GM18868 (cell line): ENCODE results near the gene DSTN.

Experiments used
- ATAC-seq: cut with Tn5 transposase; IDR thresholded peaks from one replicate; pipeline ENCODE4 v1.9.1; 2021; ENCODE audit warnings: mild to moderate bottlenecking, moderate library complexity; ENCODE audit not compliant: unreplicated experiment

Gene DSTN

DNA sequence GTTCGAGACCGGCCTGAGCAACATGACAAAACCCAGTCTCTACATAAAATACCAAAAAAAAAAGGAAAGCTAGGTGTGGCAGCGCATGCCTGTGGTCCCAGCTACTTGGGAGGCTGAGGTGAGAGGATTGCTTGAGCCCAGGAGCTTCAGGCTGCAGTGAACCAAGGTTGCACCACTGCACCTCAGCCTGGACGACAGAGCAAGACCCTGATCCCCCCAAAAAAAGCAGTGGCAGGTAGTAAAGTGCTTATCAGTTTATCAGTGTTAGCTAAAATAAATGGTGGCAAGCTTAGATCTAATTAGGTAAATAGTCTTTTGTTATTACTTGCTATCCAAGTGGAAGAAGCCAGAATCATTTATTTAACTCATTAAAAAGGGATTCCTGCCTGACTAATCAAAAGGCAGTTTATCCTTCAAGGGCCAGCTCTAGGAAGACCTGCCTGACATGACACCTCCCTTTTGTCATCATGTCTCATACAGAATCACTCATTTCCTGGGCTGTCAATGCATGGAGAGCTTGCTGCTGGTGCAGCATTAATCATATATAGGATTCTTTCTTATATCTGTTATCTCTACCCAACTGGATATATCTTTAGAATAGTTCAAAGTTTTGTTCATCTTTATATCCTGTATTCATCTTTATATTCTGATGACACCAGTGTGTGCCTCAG is 9.6 kb downstream of the DSTN start:
- no peak for ATAC-seq

DNA sequence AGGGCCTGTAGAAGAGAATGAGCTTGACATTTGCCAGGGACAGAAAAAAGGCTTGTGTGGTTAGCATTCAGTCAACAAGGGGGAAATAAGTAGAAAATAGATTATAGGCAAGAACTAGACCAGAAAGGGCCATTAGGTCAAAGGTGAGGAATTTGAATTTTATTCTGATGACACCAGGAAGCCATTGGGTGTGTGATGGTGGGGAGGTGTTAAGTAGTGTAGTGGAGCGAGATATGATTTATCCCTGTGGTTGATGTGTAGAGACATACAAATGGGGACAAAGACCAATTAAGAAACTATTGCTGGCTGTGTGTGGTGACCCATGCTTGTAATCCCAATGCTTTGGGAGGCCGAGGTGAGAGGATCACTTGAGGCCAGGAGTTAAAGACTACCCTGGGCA is 11.0 kb downstream of the DSTN start:
- no peak for ATAC-seq

DNA sequence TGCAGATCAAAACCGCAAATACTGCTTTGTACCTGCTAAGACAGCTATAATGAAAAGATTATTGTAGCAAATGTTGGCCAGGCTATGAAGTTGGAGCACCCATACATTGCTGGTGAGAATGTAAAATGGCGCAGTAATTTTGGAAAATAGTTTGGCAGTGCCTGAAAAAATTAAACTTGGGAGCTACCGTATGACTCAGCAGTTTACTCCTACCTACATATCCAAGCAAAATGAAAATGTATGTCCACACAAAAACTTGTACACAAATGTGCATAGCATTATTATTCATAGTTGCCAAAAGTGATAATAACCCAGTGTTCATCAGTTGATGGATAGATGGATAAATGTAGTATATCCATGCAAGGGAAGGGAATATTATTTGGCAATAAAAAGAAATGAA is 13.3 kb downstream of the DSTN start:
- no peak for ATAC-seq

DNA sequence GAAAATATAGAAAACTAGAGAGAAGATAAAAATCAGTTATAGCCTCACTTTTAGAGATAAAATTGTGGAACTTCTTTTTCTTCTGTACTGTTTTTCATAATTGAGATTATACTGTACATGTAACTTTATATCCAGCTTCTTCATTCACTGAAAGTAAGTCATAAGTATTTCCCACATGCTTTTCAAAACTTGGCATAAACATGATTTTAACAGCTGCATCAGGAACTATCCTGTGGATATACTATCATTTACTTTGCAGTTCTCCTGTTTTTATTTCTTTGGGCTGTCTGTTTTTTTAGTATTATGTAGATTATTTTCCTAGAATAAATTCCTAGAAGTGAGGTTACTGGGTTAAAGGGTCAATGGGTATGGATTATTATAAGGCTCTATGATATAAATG is 14.8 kb downstream of the DSTN start:
- no peak for ATAC-seq

DNA sequence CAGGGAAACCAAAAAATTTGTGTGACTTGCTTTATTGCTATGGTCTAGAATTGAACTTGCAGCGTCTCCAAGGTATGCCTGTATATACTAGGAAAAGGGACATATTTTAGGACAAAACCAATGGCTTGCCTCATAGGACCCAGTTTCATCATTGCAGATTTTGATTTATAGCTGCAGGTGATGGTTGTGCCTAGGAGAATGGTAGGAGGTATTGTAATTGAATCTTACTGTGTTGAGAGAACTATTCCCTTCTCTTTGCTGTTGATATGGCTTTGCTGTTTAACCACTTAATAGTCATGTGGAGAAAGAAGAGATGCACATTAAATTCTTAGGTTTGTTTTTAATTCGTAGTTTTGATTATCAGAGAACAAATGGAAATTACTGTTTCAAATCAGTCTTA is 16.4 kb downstream of the DSTN start:
- no peak for ATAC-seq

DNA sequence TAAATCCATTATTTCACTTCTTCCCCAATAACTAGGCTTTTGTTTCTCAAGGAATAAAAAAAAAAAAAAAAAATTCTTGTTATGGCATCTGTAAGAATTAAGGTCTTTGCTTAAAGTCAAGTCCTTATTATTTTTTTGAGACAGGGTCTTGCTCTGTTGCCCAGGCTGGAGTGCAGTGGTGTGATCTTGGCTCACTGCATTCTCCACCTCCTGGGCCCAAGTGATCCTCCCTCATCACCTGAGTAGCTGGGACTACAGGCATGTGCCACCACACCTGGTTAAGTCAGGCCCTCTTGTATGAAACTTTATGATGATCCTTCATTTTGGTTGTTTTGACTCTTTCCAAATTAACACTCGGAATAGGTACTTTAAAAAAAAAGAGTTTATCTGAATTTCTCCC is 17.3 kb downstream of the DSTN start:
- ATAC-seq, result no peak

DNA sequence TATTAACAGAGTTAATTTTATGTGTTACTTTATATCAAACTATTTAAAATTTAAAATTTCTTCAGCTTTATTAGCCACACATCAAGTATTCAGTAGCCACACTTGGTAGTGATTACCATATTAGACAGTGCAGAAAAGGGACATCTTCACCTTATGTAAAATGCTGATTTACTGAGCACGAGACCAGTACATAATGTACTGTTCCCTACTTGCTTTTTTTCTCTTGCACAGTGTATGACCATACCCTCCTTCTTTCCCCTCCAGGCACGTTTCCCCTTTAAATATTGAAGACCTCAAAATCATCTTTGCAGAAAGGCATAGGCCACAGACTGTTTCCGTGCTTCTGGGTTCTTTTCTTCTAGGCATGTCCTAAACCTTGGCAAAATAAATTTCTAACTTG is 17.9 kb downstream of the DSTN start:
- no peak for ATAC-seq

DNA sequence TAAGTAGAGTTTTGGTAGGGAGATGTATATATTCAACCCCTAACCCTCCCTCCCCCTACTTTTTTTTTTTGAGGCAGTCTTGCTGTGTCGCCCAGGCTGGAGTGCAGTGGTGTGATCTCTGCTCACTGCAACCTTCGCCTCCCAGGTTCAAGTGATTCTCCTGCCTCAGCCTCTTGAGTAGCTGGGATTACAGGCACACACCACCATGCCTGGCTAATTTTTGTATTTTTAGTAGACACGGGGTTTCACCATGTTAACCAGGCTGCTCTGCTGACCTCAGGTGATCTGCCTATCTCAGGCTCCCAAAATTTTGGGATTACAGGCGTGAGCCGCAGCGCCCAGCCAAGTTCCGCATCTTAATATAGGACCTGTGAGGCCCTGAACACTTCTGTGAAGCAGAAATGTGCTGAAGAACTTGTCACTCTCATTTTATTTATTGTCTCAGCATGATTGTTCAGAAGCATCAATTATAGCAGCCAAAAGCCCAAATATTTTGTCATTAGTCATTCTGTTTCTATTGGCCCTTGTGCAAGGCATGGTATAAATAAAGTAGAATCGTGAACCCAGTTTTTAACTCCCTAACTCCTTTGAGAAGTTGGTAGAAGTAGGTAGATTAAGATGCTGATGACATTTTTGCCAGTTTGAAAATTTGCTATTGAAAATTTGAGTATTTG is 19.4 kb downstream of the DSTN start:
- no peak for ATAC-seq

DNA sequence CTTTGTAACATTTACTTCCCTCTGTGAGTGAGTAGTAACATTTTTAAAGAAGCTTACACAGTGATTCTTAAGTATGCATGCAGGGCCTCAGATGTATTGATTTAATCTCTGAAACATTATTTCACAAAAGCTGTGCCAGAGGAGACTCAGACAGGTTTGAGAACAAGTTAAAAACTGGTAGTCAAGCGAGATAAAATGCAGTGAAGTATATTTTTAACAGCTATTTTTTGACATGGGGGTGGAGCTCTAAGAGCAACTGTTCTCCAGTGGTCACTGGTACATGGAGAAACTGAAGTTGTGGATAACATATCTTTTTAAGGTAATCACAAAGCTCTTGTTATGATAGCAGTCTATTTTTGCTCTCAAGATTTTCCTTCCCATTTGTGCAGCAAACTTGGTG is 20.4 kb downstream of the DSTN start:
- ATAC-seq, result no peak

DNA sequence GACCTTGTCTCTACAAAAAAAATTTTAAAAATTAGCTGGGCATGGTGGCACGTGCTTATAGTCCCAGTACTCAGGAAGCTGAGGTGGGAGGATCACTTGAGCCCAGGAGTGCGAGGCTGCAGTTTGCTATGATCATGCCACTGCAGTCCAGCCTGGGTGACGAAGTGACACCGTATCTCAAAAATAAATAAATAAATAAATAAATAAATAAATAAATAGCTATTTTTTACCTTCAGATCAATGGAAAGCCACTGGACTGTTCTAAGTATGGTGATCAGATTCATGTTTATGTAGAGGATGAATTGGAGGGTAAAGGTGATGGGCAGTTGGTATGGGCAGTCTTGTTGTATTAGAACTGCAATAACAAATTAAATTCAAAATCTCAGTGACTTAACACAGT is 24.0 kb downstream of the DSTN start:
- ATAC-seq, result no peak

DNA sequence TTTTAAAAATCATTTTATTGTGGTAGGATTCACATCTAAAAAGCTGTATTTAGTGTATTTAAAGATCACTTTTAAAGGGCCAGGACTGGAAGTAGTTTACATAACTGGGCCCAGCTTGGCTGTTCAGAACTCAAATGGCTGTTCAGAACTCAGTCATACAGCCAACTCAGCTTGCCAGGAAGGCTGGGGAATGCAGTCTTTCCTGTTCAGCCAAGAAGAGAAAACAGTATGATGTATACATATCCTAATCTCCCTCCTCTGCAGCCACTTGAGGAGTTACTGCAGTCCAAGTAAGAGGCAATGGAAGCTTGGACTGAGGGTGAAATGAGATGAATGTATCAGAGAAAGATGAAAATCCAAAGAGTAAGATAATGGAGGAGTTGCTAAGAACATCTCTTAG is 24.6 kb downstream of the DSTN start:
- ATAC-seq, result no peak

DNA sequence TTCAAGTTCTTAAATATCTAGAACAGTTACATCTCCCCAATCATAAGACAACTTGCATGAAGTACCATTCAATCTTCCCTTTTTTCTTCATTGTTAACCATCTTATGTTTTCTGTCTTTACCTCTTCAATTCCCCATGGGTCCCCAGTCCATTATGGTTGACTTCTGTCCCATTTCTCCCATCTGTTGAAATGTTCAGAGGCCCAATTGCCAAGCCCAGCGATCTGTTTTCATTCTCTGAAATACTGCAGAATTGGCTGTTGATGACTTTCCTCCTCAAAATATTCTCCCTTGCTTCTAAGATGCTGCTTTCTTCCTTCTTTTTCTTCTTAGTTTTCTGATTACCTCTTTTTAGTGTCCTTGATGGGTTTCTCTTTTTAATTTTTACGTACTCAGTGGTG is 26.0 kb downstream of the DSTN start:
- no peak for ATAC-seq

DNA sequence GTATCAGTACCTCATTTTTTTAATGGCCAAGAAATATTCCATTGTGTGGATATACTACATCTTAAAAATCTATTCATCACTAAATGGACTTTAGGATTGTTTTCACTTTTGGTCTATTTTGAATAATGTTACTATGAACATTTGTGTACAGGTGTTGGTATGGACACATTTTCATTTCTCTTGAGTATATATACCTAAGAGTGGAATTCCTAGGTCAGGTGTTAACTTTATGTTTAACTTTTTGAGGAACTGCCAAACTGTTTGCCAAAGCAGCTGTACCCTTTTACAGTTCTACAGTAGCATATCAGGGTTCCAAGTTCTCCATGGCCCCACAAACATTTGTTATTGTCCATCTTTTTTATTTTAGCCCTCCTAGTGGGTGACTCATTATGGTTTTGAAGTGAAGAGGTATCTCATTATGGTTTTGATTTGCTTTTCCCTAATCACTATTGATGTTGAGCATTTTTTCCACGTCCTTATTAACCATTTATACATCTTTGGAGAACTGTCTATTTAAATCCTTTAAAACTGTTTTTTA is 28.2 kb downstream of the DSTN start:
- ATAC-seq, result no peak

DNA sequence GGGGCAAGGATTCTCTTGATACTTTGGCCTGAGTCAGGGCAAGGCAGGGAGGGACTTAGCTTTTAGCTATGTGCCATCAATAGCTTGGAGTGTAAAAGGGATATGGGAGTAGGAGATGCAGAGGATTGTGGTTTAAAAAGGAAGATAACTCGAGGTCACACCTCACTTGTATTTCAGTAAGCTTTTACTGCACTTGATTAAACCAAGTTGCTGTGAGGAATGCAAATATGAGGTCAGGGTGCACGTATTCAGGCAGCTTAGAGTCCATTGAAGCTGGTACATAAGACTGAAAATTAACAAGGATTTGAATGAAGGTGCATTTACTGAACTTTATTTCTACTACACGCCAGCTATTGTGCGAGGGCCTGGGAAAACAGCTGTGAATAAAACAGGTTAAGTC is 32.1 kb downstream of the DSTN start:
- ATAC-seq, result no peak

DNA sequence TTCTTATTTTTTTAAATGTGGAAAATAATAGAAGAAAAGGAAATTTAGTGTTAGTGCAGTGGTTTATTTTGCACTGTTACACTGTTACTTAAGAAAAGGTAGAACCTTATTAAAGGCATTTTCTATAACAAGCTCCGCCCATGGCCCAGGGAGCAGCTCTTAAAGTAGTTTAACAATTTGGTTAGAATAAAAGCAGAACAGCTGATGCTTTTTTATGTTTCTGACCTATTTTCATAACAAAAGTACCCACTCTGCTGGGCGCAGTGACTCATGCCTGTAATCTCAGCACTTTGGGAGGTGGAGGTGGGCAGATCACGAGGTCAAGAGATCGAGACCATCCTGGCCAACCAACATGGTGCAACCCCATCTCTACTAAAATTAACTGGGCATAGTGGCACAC is 32.6 kb downstream of the DSTN start:
- no peak for ATAC-seq

DNA sequence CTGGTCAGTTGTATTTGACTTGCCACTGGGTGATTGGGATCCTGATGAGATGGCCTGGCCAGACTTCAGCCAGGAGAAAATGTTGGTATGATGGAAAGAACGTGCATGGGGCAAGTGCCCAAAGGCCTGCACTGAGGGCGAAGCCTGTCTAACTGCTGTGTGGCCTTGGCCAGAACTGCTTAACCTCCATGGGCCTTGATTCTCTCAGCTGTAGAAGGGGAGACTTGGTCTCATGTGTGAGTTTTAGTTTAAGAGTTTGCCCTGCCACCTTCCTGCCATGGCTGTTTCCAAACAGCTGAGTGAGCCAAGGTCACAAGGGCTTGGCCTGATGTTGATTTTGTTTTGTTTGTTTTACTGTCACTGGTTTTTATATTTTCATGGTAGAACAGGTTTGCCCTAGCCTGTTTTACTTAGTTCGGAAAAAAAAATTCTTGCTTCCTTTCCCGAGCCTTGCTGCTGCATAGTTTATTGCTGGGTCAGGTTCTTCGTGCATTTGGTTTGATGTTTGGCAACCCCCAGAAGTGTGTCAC is 35.3 kb downstream of the DSTN start:
- no peak for ATAC-seq

DNA sequence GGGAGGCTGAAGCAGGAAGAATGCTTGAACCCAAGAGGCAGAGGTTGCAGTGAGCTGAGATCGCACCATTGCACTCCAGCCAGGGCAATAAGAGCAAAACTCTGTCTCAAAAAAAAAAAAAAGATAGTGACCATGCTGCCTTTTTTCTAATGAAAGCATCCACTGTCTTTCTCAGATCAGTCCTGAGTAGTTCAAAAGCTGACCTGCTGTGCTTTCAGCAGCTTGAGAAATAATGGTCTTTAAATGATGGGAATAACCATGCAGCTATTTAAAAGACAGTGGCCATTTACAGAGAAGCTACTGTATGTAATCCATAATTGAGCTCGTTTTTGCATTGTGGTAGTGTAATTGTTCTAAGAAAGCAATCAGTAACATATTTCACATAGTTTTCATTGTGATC is 36.1 kb downstream of the DSTN start:
- no peak for ATAC-seq

DNA sequence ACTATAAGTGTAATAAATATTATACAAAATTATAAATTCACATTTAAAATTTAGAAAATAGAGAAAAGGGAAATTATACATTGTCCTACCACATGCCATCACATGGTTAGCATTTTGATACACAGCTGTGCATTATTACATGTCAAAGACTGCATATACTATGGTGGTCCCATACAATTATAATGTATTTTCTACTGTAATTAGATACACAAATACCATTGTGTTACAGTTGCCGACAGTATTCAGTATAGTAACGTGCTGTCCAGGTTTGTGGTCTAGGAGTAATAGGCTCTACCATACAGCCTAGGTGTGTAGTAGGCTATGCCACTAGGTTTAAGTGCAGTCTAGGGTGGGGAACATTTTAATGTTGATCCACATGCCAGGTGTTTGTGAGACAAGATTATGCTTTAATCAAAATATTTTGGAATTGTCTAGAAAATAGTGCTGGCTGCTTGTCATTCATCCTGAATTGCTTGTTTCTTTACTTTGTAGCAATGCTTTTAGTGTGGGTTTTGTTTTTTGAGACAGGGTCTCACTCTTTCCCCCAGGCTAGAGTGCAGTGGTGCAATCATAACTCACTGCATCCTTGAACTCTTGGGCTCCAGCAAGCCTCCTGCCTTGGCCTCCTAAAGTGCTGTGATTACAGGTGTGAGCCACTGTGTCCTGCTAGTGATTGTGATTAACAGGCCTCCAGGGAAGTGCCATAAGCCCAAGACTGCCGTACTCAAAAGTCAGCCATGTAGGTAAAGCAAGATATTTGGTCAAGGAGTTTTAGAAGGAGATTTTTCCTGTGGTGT is 39.0 kb downstream of the DSTN start:
- no peak for ATAC-seq

DNA sequence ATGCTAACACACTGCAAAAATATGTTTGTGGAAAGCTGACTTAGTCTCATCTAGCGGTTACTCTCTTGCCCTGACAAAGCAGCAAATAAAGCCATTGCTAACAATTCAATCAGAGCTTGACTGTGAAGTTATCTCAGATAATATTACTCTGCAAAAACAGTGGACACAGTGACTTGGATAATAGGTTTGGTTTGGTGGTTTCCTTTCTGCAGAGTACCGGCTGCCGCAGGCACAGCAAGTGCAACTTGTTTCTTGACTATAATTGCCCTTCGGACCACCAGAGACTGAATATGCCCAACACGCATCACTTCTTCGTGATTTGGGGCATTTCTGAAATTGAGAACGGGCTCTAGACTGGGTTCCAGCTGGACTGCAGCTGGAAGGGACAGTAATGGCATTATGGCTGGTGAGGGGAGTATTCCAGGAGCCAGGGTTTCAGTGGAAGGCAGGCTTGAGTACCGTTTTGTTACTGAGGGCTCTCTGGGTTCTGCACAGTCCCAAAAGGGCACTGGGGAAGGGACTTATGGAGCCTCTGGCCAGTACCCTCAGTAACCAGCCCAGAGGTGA is 40.0 kb downstream of the DSTN start:
- no peak for ATAC-seq

DNA sequence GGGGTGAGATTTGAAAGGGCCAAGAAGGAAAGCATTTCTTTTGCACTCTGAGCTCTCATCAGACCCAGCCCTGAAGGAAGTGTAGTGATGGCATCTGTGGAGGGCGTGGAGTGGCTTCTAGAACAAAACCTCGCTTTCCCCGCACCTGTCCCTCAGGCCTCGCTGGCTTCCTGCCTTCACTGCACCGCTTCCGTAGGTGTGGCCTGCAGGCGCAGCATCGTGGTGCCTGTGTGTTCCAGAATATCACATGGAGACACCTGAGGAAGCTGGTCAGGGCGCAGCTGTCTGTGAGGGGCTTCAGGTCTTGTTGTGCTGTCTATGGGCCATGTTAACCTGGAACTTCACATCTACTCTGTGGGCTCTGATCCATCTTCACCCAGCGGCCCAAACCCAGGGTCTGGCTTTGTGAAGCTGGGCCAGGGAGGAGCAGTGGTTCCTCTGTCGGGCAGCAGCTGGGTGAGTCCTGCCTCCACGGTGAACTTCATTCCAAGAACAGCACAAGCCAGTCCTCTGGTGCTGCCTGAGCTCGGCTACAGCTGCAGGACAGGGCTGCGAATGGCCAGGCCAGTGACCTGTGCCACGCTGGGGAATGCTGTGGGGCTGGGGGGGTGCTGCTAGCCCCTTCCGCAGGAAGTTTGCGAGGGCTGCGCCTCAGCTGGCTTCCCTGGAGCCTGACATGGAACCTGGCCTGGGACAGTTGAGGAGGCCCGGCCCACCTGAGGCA is 40.9 kb downstream of the DSTN start:
- ATAC-seq, result no peak

DNA sequence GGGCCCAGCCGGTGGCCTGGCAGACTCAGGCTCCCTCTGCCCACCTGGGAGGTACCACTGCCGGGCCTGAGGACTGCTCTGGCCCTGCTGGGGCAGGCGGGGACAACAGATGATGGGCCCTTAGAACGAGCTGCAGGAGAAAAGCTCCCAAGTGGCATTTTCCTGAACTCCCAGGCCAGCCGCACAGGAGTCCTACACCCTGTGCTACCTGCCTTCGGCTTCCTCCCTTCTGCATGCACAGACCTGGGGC is 41.3 kb downstream of the DSTN start:
- ATAC-seq, result no peak
